H1 (cell line): ENCODE data around the gene KIF23. TPM values are rescaled to one million over a fixed set of nuclear protein-coding genes. Genes with fewer than 3 reads are reported as not detected.

Source experiments
- CTCF ChIA-PET: fragments of 300-600 bp; sonication (Branson Sonifier 250); formaldehyde crosslinking; loops from one replicate; lab custom pipeline; 2021; ENCODE audit not compliant: partially characterized antibody; lab: Charles Lee
- POLR2A ChIA-PET: fragments of 300-600 bp; sonication (Branson Sonifier 250); formaldehyde crosslinking; loops from one replicate; lab custom pipeline; 2021; ENCODE audit warnings: inconsistent platforms; ENCODE audit not compliant: partially characterized antibody; lab: Charles Lee
- DNase-seq, 2 experiments: peaks; one replicate each; pipeline versions ENCODE4 v3.0.0 to v3.0.0-alpha.2; 2010 to 2022; ENCODE audit warnings: low spot score in 2 of 2, low read depth in 1 of 2, mixed read lengths in 1 of 2
- FAIRE-seq: peaks from 2 replicates; lab custom pipeline; 2011; peaks lifted over from hg19 to GRCh38; lab: Jason Lieb, UNC
- H2AFZ ChIP-seq: 2 replicates; pipeline ENCODE4 v1.8.1; 2012; ENCODE audit warnings: low read length, inconsistent platforms
- H2AK5ac ChIP-seq: 2 replicates; pipeline ENCODE4 v1.6.1; 2013; ENCODE audit warnings: low read depth, low read length
- H2BK120ac ChIP-seq: replicated peaks from 2 replicates; pipeline ENCODE3; 2013; ENCODE audit warnings: low read depth, low read length, inconsistent platforms
- H2BK12ac ChIP-seq: 2 replicates; pipeline ENCODE4 v1.6.1; 2013; ENCODE audit warnings: low read depth, low read length
- H2BK15ac ChIP-seq: 2 replicates; pipeline ENCODE4 v1.6.1; 2013; ENCODE audit warnings: low read length
- H2BK20ac ChIP-seq: 2 replicates; pipeline ENCODE4 v1.6.1; 2013; ENCODE audit warnings: low read length
- H2BK5ac ChIP-seq: 2 replicates; pipeline ENCODE4 v1.6.1; 2013; ENCODE audit warnings: low read depth, low read length
- H3K14ac ChIP-seq: 2 replicates; pipeline ENCODE4 v1.6.1; 2013; ENCODE audit warnings: inconsistent platforms; ENCODE audit not compliant: insufficient read length
- H3K18ac ChIP-seq: 2 replicates; pipeline ENCODE4 v1.6.1; 2013; ENCODE audit warnings: low read length; ENCODE audit errors: extremely low read depth
- H3K23ac ChIP-seq: 2 replicates; pipeline ENCODE4 v1.6.1; 2013; ENCODE audit warnings: inconsistent platforms; ENCODE audit not compliant: insufficient read length
- H3K23me2 ChIP-seq: 2 replicates; pipeline ENCODE4 v1.6.1; 2013; ENCODE audit warnings: low read depth, low read length
- H3K27ac ChIP-seq: 2 replicates; pipeline ENCODE4 v1.6.1; 2011; ENCODE audit warnings: low read depth, low read length, inconsistent platforms
- H3K27me3 ChIP-seq, 4 experiments: replicated peaks in 1 of 4; 1 replicate in 1 of 4; 2 replicates in 3 of 4; pipeline versions ENCODE4 v1.6.1 to v1.8.1; 2011 to 2013; ENCODE audit warnings: low read length in 3 of 4, mild to moderate bottlenecking in 3 of 4, inconsistent platforms in 2 of 4, mixed read lengths in 2 of 4, moderate library complexity in 1 of 4; ENCODE audit not compliant: control insufficient read depth in 3 of 4, insufficient read depth in 3 of 4; ENCODE audit errors: extremely low read depth in 1 of 4
- H3K36me3 ChIP-seq, 4 experiments: 2 replicates each; pipeline versions ENCODE4 v1.6.1 to v1.8.1; 2011 to 2013; ENCODE audit warnings: mild to moderate bottlenecking in 4 of 4, low read length in 3 of 4, moderate library complexity in 2 of 4, control low read depth in 1 of 4, inconsistent platforms in 1 of 4; ENCODE audit not compliant: insufficient read depth in 4 of 4, control insufficient read depth in 2 of 4
- H3K4ac ChIP-seq: replicated peaks from 2 replicates; pipeline ENCODE3; 2013; ENCODE audit warnings: low read length, low read depth, mixed read lengths, inconsistent platforms; ENCODE audit not compliant: insufficient read length
- H3K4me1 ChIP-seq, 4 experiments: replicated peaks in 1 of 4; 1 replicate in 1 of 4; 2 replicates in 3 of 4; pipeline versions ENCODE4 v1.6.1 to v1.8.1; 2011 to 2013; ENCODE audit warnings: low read length in 3 of 4, inconsistent platforms in 2 of 4, mixed read lengths in 1 of 4; ENCODE audit not compliant: insufficient read depth in 4 of 4, control insufficient read depth in 3 of 4
- H3K4me2 ChIP-seq, 2 experiments: 2 replicates each; pipeline versions ENCODE4 v1.6.1 to v1.8.1; 2011 to 2013; ENCODE audit warnings: low read depth in 2 of 2, low read length in 2 of 2, control low read depth in 1 of 2, inconsistent platforms in 1 of 2, mild to moderate bottlenecking in 1 of 2; ENCODE audit not compliant: insufficient read depth in 1 of 2
- H3K4me3 ChIP-seq, 4 experiments: fragments of 200-600, 300-600 bp in 1 of 4; sonication (generic), shearing (Covaris generic), sonication (Bioruptor Twin) in 1 of 4; 2 replicates each; pipeline versions ENCODE4 v1.5.1 to v1.8.1; 2011 to 2016; ENCODE audit warnings: low read length in 4 of 4, low read depth in 3 of 4, control low read depth in 2 of 4, inconsistent platforms in 2 of 4, mild to moderate bottlenecking in 2 of 4, mixed read lengths in 1 of 4, moderate library complexity in 1 of 4; ENCODE audit not compliant: insufficient read depth in 2 of 4; ENCODE audit errors: extremely low read depth in 1 of 4
- H3K56ac ChIP-seq: replicated peaks from 2 replicates; pipeline ENCODE3; 2013; ENCODE audit warnings: low read depth, mild to moderate bottlenecking, mixed read lengths, low read length, inconsistent platforms; ENCODE audit not compliant: insufficient read length
- H3K79me1 ChIP-seq: 2 replicates; pipeline ENCODE4 v1.6.1; 2013; ENCODE audit warnings: low read depth, low read length, control low read depth
- H3K79me2 ChIP-seq, 2 experiments: 2 replicates each; pipeline versions ENCODE4 v1.6.1 to v1.8.1; 2012 to 2013; ENCODE audit warnings: low read length in 2 of 2, mild to moderate bottlenecking in 2 of 2, inconsistent platforms in 1 of 2; ENCODE audit not compliant: insufficient read depth in 2 of 2, control insufficient read depth in 1 of 2
- H3K9ac ChIP-seq, 4 experiments: replicated peaks in 1 of 4; 1 replicate in 1 of 4; 2 replicates in 3 of 4; pipeline versions ENCODE4 v1.6.1 to v1.8.1; 2011 to 2013; ENCODE audit warnings: low read depth in 3 of 4, low read length in 3 of 4, control low read depth in 2 of 4, mild to moderate bottlenecking in 2 of 4, moderate library complexity in 2 of 4, inconsistent platforms in 1 of 4; ENCODE audit errors: extremely low read depth in 1 of 4
- H3K9me3 ChIP-seq, 2 experiments: 2 replicates each; pipeline versions ENCODE4 v1.6.1 to v1.8.1; 2012 to 2013; ENCODE audit warnings: mild to moderate bottlenecking in 2 of 2, moderate library complexity in 2 of 2, control low read depth in 1 of 2, inconsistent platforms in 1 of 2, low read depth in 1 of 2, low read length in 1 of 2, mixed read lengths in 1 of 2; ENCODE audit not compliant: insufficient read depth in 2 of 2
- H4K20me1 ChIP-seq, 2 experiments: replicated peaks in 1 of 2; 2 replicates each; pipeline versions ENCODE3 to v1.8.1; 2011 to 2013; ENCODE audit warnings: inconsistent platforms in 2 of 2, low read length in 2 of 2, mild to moderate bottlenecking in 1 of 2; ENCODE audit not compliant: insufficient read depth in 2 of 2, control insufficient read depth in 1 of 2
- H4K5ac ChIP-seq: 2 replicates; pipeline ENCODE4 v1.6.1; 2013; ENCODE audit warnings: low read length, low read depth, mixed read lengths, inconsistent platforms; ENCODE audit not compliant: insufficient read length
- H4K8ac ChIP-seq: 2 replicates; pipeline ENCODE4 v1.8.0; 2013; ENCODE audit warnings: mild to moderate bottlenecking, moderate library complexity, low read length, inconsistent platforms; ENCODE audit not compliant: insufficient read depth; ENCODE audit errors: extremely low read depth
- H4K91ac ChIP-seq: replicated peaks from 2 replicates; pipeline ENCODE3; 2013; ENCODE audit warnings: low read length, mixed read lengths, inconsistent platforms; ENCODE audit not compliant: insufficient read length
- CEBPB ChIP-seq: IDR thresholded peaks from 2 replicates; pipeline ENCODE4 v1.6.1; 2012; ENCODE audit warnings: low read depth, low read length
- CHD1 ChIP-seq: IDR thresholded peaks from 2 replicates; pipeline ENCODE4 v1.6.1; 2012; ENCODE audit warnings: low read depth, low read length, improper control_type of control experiment
- CHD2 ChIP-seq: IDR thresholded peaks from 2 replicates; pipeline ENCODE4 v1.6.1; 2012; ENCODE audit warnings: low read length, improper control_type of control experiment
- EGR1 ChIP-seq: IDR thresholded peaks from 2 replicates; pipeline ENCODE4 v1.6.1; 2011; ENCODE audit warnings: low read depth, low read length, borderline replicate concordance
- GABPA ChIP-seq: IDR thresholded peaks from 2 replicates; pipeline ENCODE4 v1.6.1; 2011; ENCODE audit warnings: mild to moderate bottlenecking, low read length, moderate library complexity, borderline replicate concordance; ENCODE audit not compliant: insufficient read depth
- HDAC2 ChIP-seq, 2 experiments: fragments of 300-600 bp in 1 of 2; sonication (generic) in 1 of 2; IDR thresholded peaks; 2 replicates each; pipeline ENCODE4 v1.6.1; 2011 to 2012; ENCODE audit warnings: low read depth in 2 of 2, low read length in 2 of 2, mild to moderate bottlenecking in 2 of 2, moderate library complexity in 2 of 2, borderline replicate concordance in 1 of 2, inconsistent platforms in 1 of 2
- HDAC6 ChIP-seq: IDR thresholded peaks from one replicate; pipeline ENCODE4 v1.7.1; 2012; ENCODE audit warnings: low read depth, mild to moderate bottlenecking, inconsistent platforms, low read length, moderate library complexity
- NANOG ChIP-seq: IDR thresholded peaks from 2 replicates; pipeline ENCODE4 v1.6.1; 2011; ENCODE audit warnings: low read length, low read depth, mild to moderate bottlenecking, inconsistent platforms; ENCODE audit not compliant: insufficient read depth, poor library complexity, severe bottlenecking
- POLR2A ChIP-seq, 2 experiments: IDR thresholded peaks; 1 replicate in 1 of 2; 2 replicates in 1 of 2; pipeline ENCODE4 v1.6.1; 2011; ENCODE audit warnings: low read depth in 2 of 2, low read length in 2 of 2, mild to moderate bottlenecking in 2 of 2; ENCODE audit errors: control extremely low read depth in 1 of 2
- RAD21 ChIP-seq, 2 experiments: IDR thresholded peaks in 1 of 2; conservative IDR thresholded peaks in 1 of 2; 2 replicates each; pipeline ENCODE4 v1.6.1; 2011; ENCODE audit warnings: low read depth in 2 of 2, low read length in 2 of 2, improper control_type of control experiment in 1 of 2, inconsistent platforms in 1 of 2, mild to moderate bottlenecking in 1 of 2, moderate library complexity in 1 of 2
- TAF1 ChIP-seq: IDR thresholded peaks from 2 replicates; pipeline ENCODE4 v1.6.1; 2011; ENCODE audit warnings: mild to moderate bottlenecking, low read depth, low read length
- TEAD4 ChIP-seq: IDR thresholded peaks from 2 replicates; pipeline ENCODE4 v1.6.1; 2012; ENCODE audit warnings: low read depth, low read length, inconsistent platforms, mixed read lengths
- USF2 ChIP-seq: IDR thresholded peaks from 2 replicates; pipeline ENCODE4 v1.6.1; 2011; ENCODE audit warnings: low read length, improper control_type of control experiment
- WGBS, 2 experiments: shearing (Covaris generic) in 1 of 2; methylation state at CpG; one replicate each; pipeline versions ENCODE4 v1.1.6 to v1.1.7; 2013 to 2015; ENCODE audit warnings: low lambda C conversion rate in 2 of 2, mixed read lengths in 2 of 2, inconsistent platforms in 1 of 2, low coverage in 1 of 2, missing lambda C conversion rate in 1 of 2; ENCODE audit not compliant: insufficient replicate concordance in 2 of 2, insufficient coverage in 1 of 2, insufficient read length in 1 of 2; ENCODE audit errors: extremely low coverage in 1 of 2, missing lambda C conversion rate in 1 of 2; 5-methylcytosine and 5-hydroxymethylcytosine counted together
- polyA plus RNA-seq, 7 experiments: library from polyadenylated mRNA; depleted of rRNA in 3 of 7; stranded (reverse) in 5 of 7; unstranded in 2 of 7; fragments of >200 nt in 5 of 7; fragments of 200-250 nt in 2 of 7; gene quantifications; 1 replicate in 5 of 7; 2 replicates in 1 of 7; 4 replicates in 1 of 7; pipeline versions ENCODE4 v1.2.1 to v1.2.3, GENCODE V29; 2011 to 2013; ENCODE audit warnings: missing spikeins in 2 of 7, mixed read lengths in 2 of 7
- total RNA-seq: library from RNA; stranded (reverse); fragmentation: NEBNext Ultra II Directional; extraction: Animal tissue kit (Norgen Biotek cat#: 25700); gene quantifications from 2 replicates; pipeline ENCODE4 v1.2.1, GENCODE V29; 2021

Gene KIF23
- total and polyA plus RNA-seq, 2 of the 8 experiments (the other 6 are each of a cell fraction or from before 2014, with no cell fraction given): 26.2 to 77.4 TPM

DNA sequence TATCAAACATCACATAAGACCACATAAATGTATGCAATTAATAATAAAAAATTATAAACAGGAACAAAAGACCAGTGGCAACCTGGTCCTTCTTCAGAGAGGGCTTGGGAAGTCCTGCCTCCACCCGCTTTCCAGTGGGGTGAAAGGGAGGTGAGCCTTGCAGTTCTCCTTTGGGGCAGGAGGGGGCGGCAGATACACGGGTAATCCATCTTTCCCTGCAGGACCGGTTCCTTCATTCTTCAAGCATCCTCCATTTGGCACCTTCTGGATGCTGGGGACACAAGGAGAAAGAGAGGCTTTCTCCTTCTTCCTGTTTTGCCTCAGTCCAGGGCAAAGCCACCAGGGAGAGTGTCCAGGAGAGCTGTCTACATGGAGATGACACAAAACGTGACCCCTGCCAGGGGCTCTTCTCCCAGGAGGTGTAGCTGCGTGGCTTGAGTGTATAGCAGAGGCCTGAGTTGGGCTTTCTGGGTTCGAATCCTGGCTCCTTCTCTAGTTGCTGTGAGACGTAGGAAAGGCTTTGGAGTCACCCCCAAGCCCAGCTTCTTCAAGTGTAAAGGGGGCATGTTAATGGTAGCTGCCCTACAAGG lies 61.7 kb downstream of the KIF23 start:
- Histone ChIP-seq H3K9me3 (peaks cover 0 to 7% of the 10 kb centered on the region in 2 experiments; a peak in 2 of 4 replicates), H2BK12ac (no peak overlapping the region), H4K8ac (no peak overlapping the region), H4K20me1 (no peaks in the 10 kb centered on the region), H3K79me2 (no peaks in the 10 kb centered on the region), H4K91ac (no peak overlapping the region), H3K4ac (no peak overlapping the region), H3K27me3 (no peaks in the 10 kb centered on the region), H3K23me2 (no peaks in the 10 kb centered on the region), H2BK5ac (no peak overlapping the region), H4K5ac (no peak overlapping the region), H2BK20ac (no peak overlapping the region), H3K4me3 (no peak overlapping the region), H3K79me1 (no peaks in the 10 kb centered on the region), H3K9ac (no peak overlapping the region), H3K56ac (no peak overlapping the region), H3K4me2 (no peak overlapping the region), H2AK5ac (no peak overlapping the region), H3K36me3 (no peaks in the 10 kb centered on the region), H3K23ac (no peak overlapping the region), H3K27ac (no peak overlapping the region), H2BK120ac (no peak overlapping the region), H3K14ac (no peak overlapping the region), H2BK15ac (no peak overlapping the region), H3K18ac (no peak overlapping the region), H2AFZ (no peak overlapping the region), H3K4me1 (no peaks in the 10 kb centered on the region)
- 40% methylated on average over 8 of the region's 8 CpGs; no CpG with 5 or more reads in 1 of the 2 experiments for WGBS, 2 experiments
- DNase-seq (peak; percentile 51 to 95), FAIRE-seq (peak; percentile 58)
- ChIA-PET POLR2A (no interaction called here), CTCF (interaction anchor here (0.7 to 7.0 kb wide), 28 partner anchors 9 to 1016 kb away, joined by 3 to 70 read pairs (median 4); no protein-coding TSS in a partner anchor)
- TF ChIP-seq CHD1 (no peak), RAD21 (IDR thresholded peaks at IDR 0.05 in 1 of 2, conservative IDR thresholded peaks at IDR 0.05 in 1 of 2; ENCODE audit: low read depth in 2 of 2, low read length in 2 of 2) (peak; percentile 95 to 96), GABPA (no peak), TAF1 (no peak), TEAD4 (no peak), USF2 (no peak), NANOG (no peak), CHD2 (no peak), EGR1 (no peak), CEBPB (no peak), POLR2A (IDR thresholded peaks at IDR 0.05; ENCODE audit: control extremely low read depth in 1 of 2, low read depth in 2 of 2, low read length in 2 of 2) (no peak), HDAC2 (IDR thresholded peaks at IDR 0.05; ENCODE audit: borderline replicate concordance in 1 of 2, low read depth in 2 of 2, low read length in 2 of 2) (no peak), HDAC6 (no peak)
